ENCODE measurements around the gene MEX3C. TPM values are rescaled to one million over a fixed set of nuclear protein-coding genes. Genes with fewer than 3 reads are reported as not detected.

Gene MEX3C
- total RNA-seq, 4 donors from 2014 or later = 31.6 to 42.0 (median 37.6) TPM

DNA sequence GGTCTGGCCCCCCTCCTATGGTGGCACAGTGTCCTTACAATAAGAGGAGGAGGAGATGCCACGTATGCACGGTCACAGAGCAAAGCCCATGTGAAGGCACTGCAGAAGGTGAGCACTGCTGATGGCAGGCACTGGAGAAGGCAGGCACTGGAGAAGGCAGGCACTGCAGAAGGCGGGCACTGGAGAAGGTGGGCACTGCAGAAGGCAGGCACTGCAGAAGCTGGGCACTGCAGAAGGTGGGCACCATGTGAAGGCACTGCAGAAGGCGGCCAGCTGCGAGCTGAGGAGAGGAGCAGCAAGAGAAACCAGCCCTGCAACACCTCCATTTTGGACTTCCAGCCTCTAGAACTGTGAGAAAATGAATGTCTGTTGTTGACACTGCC is 46.3 kb downstream of the MEX3C start:
- DNase-seq (ENCODE audit: low spot score in 2 of 2) = no peak
- Histone ChIP-seq H3K27ac (no peak overlapping the region), H3K4me3 (no peak overlapping the region), H3K27me3 (no peaks in the 10 kb centered on the region), H3K4me1 (no peaks in the 10 kb centered on the region), H3K36me3 (no peaks in the 10 kb centered on the region), H3K9me3 (no peaks in the 10 kb centered on the region)
- 83% methylated on average over 5 of the region's 5 CpGs for WGBS
- TF ChIP-seq POLR2A (IDR thresholded peaks at IDR 0.05) (no peak), POLR2AphosphoS5 (IDR thresholded peaks at IDR 0.05) (no peak), EP300 (IDR thresholded peaks at IDR 0.05) (no peak)
- TF ChIP-seq, protein P1, sequence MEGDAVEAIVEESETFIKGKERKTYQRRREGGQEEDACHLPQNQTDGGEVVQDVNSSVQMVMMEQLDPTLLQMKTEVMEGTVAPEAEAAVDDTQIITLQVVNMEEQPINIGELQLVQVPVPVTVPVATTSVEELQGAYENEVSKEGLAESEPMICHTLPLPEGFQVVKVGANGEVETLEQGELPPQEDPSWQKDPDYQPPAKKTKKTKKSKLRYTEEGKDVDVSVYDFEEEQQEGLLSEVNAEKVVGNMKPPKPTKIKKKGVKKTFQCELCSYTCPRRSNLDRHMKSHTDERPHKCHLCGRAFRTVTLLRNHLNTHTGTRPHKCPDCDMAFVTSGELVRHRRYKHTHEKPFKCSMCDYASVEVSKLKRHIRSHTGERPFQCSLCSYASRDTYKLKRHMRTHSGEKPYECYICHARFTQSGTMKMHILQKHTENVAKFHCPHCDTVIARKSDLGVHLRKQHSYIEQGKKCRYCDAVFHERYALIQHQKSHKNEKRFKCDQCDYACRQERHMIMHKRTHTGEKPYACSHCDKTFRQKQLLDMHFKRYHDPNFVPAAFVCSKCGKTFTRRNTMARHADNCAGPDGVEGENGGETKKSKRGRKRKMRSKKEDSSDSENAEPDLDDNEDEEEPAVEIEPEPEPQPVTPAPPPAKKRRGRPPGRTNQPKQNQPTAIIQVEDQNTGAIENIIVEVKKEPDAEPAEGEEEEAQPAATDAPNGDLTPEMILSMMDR (IDR thresholded peaks at IDR 0.05) = no peak

DNA sequence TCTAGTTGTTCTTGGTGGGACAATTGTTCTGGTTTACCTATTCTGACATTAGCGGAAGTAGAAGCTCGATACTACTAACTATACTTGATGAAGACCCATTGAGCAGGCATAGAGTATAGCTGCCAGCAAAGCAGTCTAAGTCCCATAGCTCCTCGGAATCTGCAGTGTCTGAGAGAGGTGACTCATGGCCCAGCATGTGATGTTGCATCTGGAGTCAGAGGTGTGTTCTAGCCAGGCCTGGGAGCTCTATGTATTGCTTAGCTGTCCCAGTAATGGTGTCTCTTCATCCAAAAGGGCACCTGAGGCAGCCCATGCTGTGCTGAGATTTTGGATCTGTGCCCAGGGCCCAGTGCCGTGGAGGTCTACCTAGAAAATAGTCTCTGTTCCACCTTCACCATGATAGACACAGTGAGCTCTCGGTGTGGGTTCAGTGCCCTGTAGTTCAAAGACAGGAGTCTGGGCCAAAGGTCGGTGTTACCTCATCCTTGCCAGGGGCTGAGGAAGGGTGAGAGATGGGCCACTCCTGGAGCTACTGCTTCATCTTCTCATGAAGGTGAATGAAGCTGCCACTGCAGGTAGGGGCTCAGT is 47.3 kb downstream of the MEX3C start:
- H3K4me1 ChIP-seq = no peaks in the 10 kb centered on the region

DNA sequence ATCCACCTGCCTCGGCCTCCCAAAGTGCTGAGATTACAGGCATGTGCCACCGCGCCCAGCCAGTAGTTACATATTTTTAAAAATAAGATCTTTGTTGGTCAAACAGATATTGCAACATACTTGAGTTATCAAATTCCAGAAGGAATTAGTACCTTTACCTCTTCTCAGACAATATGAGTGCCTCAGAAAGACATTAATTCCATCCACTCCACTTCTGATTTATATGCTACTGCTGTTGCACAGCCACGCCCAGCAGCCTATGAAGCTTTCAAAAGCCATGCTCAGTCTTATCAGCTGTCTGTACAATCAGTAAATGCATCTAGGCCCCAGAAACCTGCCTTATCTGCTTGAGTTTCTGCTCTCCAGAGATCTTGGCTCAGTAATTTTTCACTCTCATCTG is 47.8 kb downstream of the MEX3C start:
- Histone ChIP-seq H3K4me1 (no peaks in the 10 kb centered on the region), H3K27me3 (no peaks in the 10 kb centered on the region), H3K27ac (no peak overlapping the region), H3K9me3 (no peaks in the 10 kb centered on the region), H3K4me3 (no peak overlapping the region), H3K36me3 (no peaks in the 10 kb centered on the region)
- no peak for DNase-seq (ENCODE audit: low spot score in 2 of 2)
- TF ChIP-seq, protein P1 (IDR thresholded peaks at IDR 0.05) = no peak
- no peak for TF ChIP-seq EP300 (IDR thresholded peaks at IDR 0.05)
- 91% methylated on average over 4 of the region's 4 CpGs for WGBS

More for the DNA sequence above, 47.3 kb downstream of the MEX3C start:
- Histone ChIP-seq H3K27me3 (no peaks in the 10 kb centered on the region), H3K36me3 (no peaks in the 10 kb centered on the region), H3K9me3 (no peaks in the 10 kb centered on the region), H3K4me3 (no peak overlapping the region), H3K27ac (no peak overlapping the region)
- DNase-seq (ENCODE audit: low spot score in 2 of 2) = no peak
- 88% methylated on average over 5 of the region's 6 CpGs for WGBS
- TF ChIP-seq EP300 (IDR thresholded peaks at IDR 0.05) = no peak
- TF ChIP-seq, protein P1 (IDR thresholded peaks at IDR 0.05) = no peak
- no peak for TF ChIP-seq POLR2A (IDR thresholded peaks at IDR 0.05)
- no peak for TF ChIP-seq POLR2AphosphoS5 (IDR thresholded peaks at IDR 0.05)

DNA sequence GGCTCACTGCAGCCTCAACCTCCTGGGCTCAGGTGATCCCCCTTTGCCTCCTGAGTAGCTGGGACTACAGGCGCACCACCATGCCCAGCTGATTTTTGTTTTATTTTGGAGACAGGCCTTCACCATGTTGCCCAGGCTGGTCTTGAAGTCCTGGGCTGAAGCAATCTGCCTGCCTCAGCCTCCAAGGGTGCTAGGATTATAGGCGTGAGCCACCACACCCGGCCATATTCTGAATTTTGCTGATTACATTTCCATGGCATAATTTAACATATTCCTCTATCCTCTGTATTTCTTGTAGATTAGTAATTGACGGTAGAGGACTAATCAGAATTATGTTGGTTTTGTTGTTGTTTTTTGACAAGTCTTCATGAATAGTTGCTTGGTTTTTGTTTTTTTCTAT is 50.6 kb downstream of the MEX3C start:
- Histone ChIP-seq H3K9me3 (no peaks in the 10 kb centered on the region), H3K27ac (no peak overlapping the region), H3K4me1 (no peaks in the 10 kb centered on the region), H3K36me3 (no peaks in the 10 kb centered on the region), H3K27me3 (no peaks in the 10 kb centered on the region), H3K4me3 (no peak overlapping the region)
- 67% methylated on average over 4 of the region's 4 CpGs for WGBS
- TF ChIP-seq, protein P1 (IDR thresholded peaks at IDR 0.05) = no peak
- TF ChIP-seq POLR2AphosphoS5 (IDR thresholded peaks at IDR 0.05) (no peak), EP300 (IDR thresholded peaks at IDR 0.05) (no peak), POLR2A (IDR thresholded peaks at IDR 0.05) (no peak)
- DNase-seq (ENCODE audit: low spot score in 2 of 2) = no peak

DNA sequence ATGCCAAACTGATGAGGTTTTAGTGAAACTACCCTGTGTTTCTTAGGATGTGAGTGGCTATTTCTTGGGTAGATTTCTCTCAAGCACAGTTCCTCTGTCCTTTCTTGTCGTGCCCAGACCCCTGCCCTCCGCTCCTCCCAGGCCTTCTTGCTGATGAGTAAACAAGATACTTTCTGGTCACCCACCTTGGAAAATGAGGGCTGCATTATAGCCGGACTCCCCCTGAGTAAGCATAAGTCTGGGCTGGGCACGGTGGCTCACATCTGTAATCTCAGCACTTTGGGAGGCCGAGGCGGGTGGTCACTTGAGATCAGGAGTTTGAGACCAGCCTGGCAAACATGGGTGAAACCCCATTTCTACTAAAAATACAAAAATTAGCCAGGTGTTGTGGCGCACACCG is 58.5 kb downstream of the MEX3C start:
- no peak for TF ChIP-seq POLR2A (IDR thresholded peaks at IDR 0.05)
- Histone ChIP-seq H3K36me3 (no peaks in the 10 kb centered on the region), H3K4me3 (no peak overlapping the region), H3K9me3 (no peaks in the 10 kb centered on the region), H3K4me1 (no peaks in the 10 kb centered on the region), H3K27me3 (no peaks in the 10 kb centered on the region), H3K27ac (no peak overlapping the region)
- WGBS = 93% methylated on average over 8 of the region's 8 CpGs
- DNase-seq (ENCODE audit: low spot score in 2 of 2) = no peak

DNA sequence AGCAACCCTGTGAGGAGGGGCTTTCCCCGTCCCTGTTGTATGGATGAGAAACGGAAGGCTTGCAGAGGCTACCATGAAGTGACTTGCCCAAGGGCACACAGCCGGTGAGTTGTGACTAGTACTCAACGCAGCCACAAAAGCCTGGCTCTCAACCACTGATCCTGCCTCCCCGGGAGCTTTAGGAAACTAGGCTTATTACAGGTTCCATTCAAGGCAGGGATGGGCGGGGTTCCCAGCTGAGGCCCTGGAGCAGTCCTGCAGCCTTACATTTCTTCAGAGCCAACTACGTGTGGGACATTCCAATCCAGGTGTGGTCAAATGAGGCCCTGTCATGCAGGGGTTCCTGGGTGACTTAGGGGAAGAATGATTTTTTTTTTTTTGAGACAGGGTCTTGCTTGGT is 59.6 kb downstream of the MEX3C start:
- Histone ChIP-seq H3K36me3 (no peaks in the 10 kb centered on the region), H3K27me3 (no peaks in the 10 kb centered on the region), H3K4me1 (no peaks in the 10 kb centered on the region), H3K9me3 (no peaks in the 10 kb centered on the region), H3K4me3 (no peak overlapping the region), H3K27ac (no peak overlapping the region)
- WGBS = 43% methylated on average over 5 of the region's 7 CpGs
- TF ChIP-seq, protein P1 (IDR thresholded peaks at IDR 0.05) = no peak
- no peak for TF ChIP-seq POLR2AphosphoS5 (IDR thresholded peaks at IDR 0.05)
- no peak for TF ChIP-seq POLR2A (IDR thresholded peaks at IDR 0.05)
- TF ChIP-seq EP300 (IDR thresholded peaks at IDR 0.05) = no peak
- no peak for DNase-seq (ENCODE audit: low spot score in 2 of 2)
